Hepatocyte (in vitro differentiated cells): Measurements from ENCODE around the gene NSUN4.

Source experiments
- EZH2 ChIP-seq: fragments of 200-600 bp; sonication (generic); IDR thresholded peaks from 2 replicates; pipeline ENCODE4 v1.6.1; 2016; ENCODE audit warnings: antibody characterized with exemption, mild to moderate bottlenecking, borderline replicate concordance
- TF ChIP-seq, protein P1 (sequence below): fragments of 200-600 bp; sonication (generic); IDR thresholded peaks from 2 replicates; pipeline ENCODE4 v1.5.1; 2016; ENCODE audit warnings: antibody characterized with exemption, mild to moderate bottlenecking; ENCODE audit not compliant: poor library complexity

DNA sequence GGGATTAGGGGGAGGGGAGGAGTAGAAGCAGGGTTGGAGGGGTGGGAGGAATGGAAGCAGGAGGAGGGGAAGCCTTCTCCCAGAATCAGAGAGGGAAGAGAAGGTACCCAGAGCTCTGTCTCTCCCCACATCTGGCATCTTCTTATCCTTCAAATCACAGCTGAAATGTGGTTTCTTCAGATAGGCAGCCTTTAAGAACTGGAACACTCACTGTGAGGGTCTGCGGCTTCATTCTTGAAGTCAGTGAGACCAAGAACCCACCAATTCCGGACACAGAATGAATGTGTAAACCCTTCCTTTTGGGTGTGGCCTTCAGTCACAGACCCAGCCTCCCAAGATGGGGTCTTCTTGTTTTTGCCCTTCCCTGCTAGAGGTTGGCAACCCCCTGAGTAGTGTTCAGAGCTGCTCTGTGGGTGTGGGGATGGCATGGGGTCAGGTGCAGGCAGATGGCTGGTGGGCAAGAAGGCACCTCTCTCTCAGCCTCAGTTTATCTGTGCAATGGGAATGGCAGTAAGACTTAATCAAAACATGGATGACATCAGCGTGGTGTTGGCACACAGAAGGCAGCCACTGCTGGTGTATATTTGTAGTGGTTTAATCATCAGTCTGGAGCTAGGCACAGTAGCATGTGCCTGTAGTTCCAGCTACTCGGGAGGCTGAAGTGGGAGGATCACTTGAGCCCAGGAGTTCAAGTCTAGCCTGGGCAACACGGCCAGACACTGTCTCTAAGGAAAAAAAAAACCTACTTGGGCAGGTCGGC is 60.7 kb downstream of the NSUN4 start:
- TF ChIP-seq EZH2: no peak
- TF ChIP-seq, protein P1, sequence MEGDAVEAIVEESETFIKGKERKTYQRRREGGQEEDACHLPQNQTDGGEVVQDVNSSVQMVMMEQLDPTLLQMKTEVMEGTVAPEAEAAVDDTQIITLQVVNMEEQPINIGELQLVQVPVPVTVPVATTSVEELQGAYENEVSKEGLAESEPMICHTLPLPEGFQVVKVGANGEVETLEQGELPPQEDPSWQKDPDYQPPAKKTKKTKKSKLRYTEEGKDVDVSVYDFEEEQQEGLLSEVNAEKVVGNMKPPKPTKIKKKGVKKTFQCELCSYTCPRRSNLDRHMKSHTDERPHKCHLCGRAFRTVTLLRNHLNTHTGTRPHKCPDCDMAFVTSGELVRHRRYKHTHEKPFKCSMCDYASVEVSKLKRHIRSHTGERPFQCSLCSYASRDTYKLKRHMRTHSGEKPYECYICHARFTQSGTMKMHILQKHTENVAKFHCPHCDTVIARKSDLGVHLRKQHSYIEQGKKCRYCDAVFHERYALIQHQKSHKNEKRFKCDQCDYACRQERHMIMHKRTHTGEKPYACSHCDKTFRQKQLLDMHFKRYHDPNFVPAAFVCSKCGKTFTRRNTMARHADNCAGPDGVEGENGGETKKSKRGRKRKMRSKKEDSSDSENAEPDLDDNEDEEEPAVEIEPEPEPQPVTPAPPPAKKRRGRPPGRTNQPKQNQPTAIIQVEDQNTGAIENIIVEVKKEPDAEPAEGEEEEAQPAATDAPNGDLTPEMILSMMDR: no peak
